ENCODE measurements around the gene RIT1.
"Not testable (repeated sequence)": the region's sequence is repeated elsewhere in the genome, so short reads cannot be mapped to it uniquely, and the experiment has no call there.

Gene RIT1

GRCh38 chr1:155933591-155934096 is 22.5 kb upstream of the RIT1 start:
- no peak for DNase-seq

- DNase-seq: no peak
Measured at GRCh38 chr1:155932487-155932886, 21.3 kb upstream of the RIT1 start.

- no peak for DNase-seq
Measured at GRCh38 chr1:155932081-155932480, 20.9 kb upstream of the RIT1 start.

- DNase-seq: no peak
Measured at GRCh38 chr1:155931332-155932038, 20.3 kb upstream of the RIT1 start.

GRCh38 chr1:155930725-155931124 is 19.6 kb upstream of the RIT1 start:
- not testable (repeated sequence) for DNase-seq

- no peak for DNase-seq
Measured at GRCh38 chr1:155929057-155929456, 17.9 kb upstream of the RIT1 start.

- DNase-seq: no peak
Measured at GRCh38 chr1:155925506-155925905, 14.4 kb upstream of the RIT1 start.

GRCh38 chr1:155920717-155921116 is 9.6 kb upstream of the RIT1 start:
- DNase-seq: no peak

- no peak for DNase-seq
Measured at GRCh38 chr1:155919801-155920200, 8.7 kb upstream of the RIT1 start.

GRCh38 chr1:155918660-155919059 is 7.5 kb upstream of the RIT1 start:
- no peak for DNase-seq

GRCh38 chr1:155913969-155914757 is 3.0 kb upstream of the RIT1 start:
- DNase-seq: no peak

GRCh38 chr1:155912056-155912536 is 947 bp upstream of the RIT1 start:
- no peak for DNase-seq

GRCh38 chr1:155910621-155911121 is 478 bp downstream of the RIT1 start:
- DNase-seq: peak; percentile 51

- no peak for DNase-seq
Measured at GRCh38 chr1:155909894-155910293, 1.3 kb downstream of the RIT1 start.

GRCh38 chr1:155904261-155904660 is 6.9 kb downstream of the RIT1 start:
- DNase-seq: no peak

GRCh38 chr1:155900161-155900560 is 11.0 kb downstream of the RIT1 start:
- DNase-seq: no peak

GRCh38 chr1:155899683-155900082 is 11.5 kb downstream of the RIT1 start:
- DNase-seq: no peak

- DNase-seq: no peak
Measured at GRCh38 chr1:155898888-155899287, 12.3 kb downstream of the RIT1 start.

- no peak for DNase-seq
Measured at GRCh38 chr1:155897746-155898145, 13.4 kb downstream of the RIT1 start.

GRCh38 chr1:155896476-155896875 is 14.7 kb downstream of the RIT1 start:
- DNase-seq: not testable (repeated sequence)

- not testable (repeated sequence) for DNase-seq
Measured at GRCh38 chr1:155895617-155896016, 15.5 kb downstream of the RIT1 start.

- DNase-seq: no peak
Measured at GRCh38 chr1:155893389-155894142, 17.6 kb downstream of the RIT1 start.

GRCh38 chr1:155892796-155893195 is 18.4 kb downstream of the RIT1 start:
- no peak for DNase-seq
